ENCODE results near the gene DENND4A.
"Not testable (repeated sequence)": the region's sequence is repeated elsewhere in the genome, so short reads cannot be mapped to it uniquely, and the experiment has no call there.

Gene DENND4A

DNA sequence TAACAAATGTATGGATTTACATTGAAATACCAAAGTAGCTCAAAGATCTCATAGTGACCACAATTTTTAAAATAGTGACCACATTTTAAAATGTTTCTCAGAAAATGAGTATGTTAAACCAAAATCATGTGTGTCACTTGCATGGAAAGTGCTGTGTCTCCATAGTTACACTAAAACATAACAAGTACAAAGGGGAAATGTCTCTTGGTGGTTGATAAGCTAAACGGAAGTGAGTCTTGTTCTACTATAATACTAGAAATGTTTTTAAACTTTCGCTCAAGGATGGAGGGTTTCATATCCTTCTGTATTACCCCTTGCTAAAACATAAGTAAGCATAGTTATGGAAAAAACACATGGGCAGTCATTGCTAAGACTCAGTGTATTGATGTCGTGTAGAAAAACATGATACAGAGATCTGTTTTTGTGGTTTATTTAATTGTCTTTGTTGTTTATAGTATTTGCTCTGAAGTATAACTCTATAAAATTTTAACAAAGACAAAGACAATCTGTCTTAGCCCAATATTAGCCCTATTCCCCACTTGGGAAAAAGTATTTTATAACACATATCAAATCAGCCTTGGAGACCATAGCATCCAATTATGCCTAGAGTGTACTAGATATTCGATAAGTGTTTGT is 27.0 kb upstream of the DENND4A start:
- no peak for DNase-seq (ENCODE audit: low spot score)

DNA sequence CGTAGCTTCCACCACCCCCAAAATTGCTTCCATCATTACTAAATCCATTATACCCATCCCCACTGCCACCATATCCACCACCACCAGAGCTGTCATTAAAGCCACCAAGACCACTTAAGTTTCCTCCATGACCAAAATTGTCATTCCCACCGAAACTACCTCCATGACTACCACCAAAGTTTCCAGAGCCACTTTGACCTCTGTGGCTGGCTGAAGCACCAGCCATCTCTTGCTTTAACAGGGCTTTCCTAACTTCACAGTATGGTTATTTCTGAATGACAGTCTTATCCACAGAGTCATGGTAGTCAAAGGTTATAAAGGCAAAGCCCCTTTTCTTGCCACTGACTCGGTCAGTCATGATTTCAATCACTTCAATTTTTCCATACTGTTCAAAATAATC is 24.3 kb upstream of the DENND4A start:
- DNase-seq (ENCODE audit: low spot score) = no peak

DNA sequence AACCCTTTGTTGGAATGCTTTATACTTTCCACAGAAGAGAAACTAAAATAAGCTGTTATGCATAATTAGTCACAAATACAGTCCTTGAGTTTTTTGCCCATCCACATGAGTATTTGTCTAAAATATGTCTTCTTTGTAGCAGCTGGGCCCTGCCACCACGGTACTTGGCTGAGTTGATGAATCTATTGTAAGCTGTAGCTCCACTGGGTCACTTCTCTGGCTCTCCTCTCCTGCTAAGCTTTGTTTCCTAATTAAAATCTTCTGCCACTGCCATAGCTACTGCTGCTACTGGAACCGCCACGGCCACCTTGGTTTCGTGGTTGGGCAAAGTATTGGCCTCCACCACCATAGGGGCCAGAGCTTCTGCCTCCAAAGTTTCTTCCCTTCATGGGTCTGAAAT is 23.9 kb upstream of the DENND4A start:
- DNase-seq (ENCODE audit: low spot score) = not testable (repeated sequence)

DNA sequence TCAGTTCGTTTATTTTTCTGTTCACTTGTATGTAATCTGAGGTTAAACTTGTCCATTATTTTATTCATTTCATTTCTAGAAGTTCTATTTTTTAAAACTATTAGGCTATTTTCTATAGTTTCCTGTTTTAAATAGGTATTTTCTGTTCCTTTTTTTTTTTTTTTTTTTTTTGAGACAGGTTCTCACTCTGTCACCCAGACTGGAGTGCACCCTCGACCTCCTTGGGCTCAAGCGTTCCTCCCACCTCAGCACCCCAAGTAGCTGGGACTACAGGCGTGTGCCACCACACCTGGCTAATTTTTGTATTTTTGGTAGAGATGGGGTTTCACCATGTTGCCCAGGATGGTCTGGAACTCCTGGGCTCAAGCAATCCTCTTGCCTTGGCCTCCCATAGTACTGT is 22.2 kb upstream of the DENND4A start:
- not testable (repeated sequence) for DNase-seq (ENCODE audit: low spot score)

DNA sequence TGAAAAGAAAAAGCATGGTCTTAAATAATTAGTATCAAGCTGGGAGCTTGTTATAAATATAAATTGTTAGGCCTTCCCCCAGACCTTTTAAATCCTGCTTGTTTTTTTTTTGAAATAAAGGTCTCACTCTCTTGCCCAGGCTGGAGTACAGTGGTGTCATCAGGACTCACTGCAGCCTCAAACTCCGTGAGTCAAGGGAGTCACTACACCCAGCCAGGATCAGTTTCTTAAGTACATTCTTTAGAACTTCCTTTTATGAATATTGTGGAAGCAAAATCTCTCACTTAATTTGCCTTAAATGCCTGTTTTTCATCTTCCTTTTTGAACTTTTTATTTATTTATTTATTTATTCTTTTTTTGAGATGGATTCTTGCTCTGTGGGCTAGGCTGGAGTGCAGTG is 20.8 kb upstream of the DENND4A start:
- DNase-seq (ENCODE audit: low spot score) = no peak

DNA sequence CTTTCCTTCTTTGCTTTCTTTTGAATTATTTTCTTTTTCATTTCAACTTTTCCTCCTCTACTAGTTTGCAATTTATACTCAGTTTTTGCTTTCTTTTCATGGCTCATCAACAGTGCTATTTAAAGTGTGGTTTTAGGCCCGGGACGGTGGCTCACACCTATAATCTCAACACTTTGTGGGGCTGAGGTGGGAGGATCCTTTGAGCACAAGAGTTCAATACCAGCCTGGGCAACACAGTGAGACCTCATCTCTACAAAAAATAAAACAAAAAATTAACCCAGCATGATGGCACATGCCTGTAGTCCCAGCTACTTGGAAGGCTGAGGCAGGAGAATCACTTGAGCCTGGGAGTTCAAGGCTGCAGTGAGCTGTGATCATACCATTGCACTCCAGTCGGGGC is 20.4 kb upstream of the DENND4A start:
- no peak for DNase-seq (ENCODE audit: low spot score)

DNA sequence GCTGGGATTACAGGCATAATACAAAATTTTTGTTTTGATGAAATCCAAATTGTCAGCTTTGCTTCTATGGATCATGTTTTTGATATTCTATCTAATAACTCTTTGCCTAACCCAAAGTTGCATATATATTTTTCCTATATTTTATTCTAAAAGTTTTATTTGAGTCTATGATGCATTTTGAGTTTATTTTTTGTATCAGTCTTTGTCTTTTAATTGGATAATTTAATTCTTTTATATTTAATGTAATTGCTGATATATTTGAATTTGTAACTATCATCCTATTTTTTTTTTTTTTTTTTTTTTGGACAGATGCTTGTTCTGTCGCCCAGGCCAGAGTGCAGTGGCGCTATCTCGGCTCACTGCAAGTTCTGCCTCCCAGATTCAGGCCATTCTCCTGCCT is 19.7 kb upstream of the DENND4A start:
- no peak for DNase-seq (ENCODE audit: low spot score)

DNA sequence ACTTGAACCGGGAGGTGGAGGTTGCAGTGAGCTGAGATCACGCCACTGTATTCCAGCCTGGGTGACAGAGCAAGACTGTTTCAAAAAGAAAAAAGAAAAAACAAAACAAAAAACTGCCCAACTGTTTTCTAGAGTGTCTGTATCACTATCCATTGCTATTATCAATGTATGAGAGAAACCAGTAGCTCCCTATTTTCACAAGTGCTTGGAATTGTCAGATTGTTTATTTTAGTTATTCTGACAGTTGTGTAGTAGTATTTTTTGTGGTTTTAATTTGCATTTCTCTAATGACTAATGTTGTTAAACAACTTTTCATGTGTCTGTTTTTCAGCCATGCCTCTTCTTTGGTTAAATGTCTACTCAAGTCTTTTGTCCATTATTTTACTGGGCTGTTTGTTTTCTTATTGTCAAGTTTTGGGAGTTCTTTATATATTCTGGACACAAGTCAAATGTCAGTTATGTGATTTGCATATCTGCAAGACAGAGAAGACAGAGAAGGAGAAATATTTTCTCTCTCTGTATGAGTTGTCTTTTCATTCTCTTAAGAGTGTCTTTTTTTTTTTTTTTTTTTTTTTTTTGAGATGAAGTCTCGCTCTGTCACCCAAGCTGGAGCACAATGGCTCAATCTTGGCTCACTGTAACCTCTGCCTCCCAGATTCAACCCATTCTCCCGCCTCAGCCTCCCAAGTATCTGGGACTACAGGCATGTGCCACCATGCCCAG is 19.1 kb upstream of the DENND4A start:
- not testable (repeated sequence) for DNase-seq (ENCODE audit: low spot score)

DNA sequence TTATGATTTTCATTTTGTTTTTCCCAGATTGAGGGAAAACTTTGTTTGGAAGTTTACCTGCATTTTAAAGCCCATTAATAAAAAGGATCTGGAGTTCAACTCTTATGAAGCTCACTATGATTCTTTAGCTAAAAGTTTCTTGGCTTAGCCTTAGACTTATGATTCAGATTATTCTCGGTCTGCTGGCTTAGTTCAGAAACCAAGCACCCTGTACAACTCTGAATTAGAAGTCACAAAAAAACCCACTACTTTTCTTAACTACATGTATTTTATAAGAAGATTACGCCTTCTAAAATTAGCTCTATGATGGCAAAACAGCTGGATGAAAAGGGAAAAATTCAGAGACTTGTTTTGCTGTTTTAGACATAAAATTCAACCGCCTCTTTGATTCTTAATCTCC is 14.3 kb upstream of the DENND4A start:
- DNase-seq (ENCODE audit: low spot score) = no peak

DNA sequence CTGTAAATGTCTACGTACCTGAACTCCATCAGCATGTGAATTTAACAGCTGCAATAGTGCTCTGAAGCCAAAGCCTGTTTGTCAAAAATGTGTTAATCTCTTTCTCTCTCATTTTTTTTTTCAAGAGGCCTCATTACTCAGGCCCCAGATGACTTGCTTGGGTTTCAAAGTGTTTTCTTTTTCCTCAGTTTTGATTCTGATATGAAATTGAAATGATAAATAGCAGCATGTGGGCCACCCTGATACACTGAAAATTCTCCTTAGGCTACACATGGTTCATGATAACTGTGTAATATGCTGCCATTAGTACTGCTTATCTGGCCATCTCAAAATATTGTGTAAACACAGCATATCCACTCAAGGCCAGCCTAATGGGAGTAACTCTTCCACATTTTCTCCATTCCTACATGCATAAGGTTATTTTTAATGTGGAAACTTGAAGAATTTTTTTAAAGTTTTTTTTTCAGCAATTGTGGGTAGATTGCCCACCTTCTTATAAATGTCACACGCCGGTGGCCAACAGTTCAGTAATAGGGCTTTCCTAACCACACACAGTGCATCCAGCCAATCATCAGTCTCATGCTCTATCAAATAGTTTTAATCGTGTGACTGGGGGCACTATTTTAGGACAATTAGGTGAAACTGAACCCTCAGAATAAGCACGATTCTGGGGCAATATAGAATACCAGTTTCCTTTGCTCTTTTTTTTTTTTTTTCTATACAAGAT is 13.1 kb upstream of the DENND4A start:
- no peak for DNase-seq (ENCODE audit: low spot score)

DNA sequence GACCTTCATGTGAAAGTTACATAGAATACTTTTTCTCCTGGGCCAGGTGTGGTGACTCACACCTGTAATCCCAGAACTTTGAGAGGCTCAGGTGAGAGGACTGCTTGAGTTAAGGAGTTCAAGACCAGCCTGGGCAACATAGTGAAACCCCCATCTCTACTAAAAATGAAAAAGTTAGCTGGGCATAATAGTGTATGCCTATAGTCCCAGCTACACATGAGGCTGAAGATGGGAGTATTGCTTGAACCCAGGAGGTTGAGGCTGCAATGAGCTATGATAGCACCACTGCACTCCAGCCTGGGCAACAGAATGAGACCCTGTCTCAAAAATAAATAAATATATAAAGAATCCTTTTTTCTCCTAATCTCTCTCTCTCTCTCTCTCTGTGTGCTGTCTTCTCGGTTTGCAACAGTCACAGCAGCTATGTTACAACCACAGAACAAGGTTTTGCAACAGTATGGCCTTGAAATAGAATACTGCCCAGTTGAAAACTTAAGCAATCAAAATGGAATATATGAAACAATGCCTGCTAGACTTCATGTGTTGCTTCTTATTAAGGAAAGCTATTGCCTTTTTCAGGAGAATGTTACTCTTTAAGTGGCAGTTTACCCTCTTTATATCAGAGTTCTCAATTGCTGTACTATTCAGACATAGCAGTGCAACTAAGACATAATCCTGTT is 12.3 kb upstream of the DENND4A start:
- DNase-seq (ENCODE audit: low spot score) = no peak

DNA sequence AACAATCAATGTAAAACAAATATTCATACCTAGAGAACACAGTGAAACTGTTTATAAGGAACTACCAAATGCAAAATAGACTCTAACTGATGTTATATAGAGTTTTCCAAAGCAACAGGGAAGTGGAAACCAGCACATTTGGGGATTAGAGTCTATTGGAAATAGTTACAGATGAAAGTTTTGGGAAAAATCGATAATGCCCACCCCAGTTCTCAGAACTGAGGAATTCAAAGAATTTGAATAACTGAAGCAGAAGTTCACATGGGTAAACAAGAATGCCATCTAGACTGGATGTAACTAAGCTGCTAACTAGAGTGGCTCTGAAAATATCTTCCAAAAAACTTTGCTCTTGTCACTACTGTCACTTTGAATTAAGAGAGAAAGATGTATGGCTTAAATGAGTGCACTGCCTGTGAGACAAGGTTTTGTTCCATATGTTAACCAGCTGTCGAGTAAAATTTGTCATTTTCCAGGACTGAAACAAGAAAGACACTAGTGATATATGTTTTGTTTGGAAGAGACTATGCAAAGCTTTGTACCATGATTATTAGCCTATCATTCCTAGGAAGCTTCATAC is 9.2 kb upstream of the DENND4A start:
- DNase-seq (ENCODE audit: low spot score) = no peak

DNA sequence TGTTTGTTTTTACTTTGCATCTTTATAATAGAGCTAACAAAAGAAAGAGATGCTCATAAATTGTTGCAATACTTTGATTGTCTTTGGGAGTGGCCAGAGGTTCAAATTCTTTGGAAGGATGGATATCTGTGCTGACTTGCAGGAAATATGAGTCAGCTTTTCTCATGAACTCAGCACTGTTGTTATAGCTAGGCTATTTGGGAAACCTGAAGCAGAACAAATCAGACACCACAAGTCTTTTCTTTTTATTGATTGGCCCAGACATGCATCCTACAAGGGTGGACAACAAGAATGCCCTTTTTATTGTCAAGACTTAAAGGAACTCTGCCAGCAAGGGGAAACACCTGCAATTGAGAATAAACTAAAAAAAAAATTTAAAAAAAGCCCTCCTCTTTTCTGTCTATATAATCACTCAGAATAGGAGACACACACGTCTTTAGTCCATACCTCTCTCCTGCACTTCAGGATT is 4.6 kb upstream of the DENND4A start:
- DNase-seq (ENCODE audit: low spot score) = no peak

DNA sequence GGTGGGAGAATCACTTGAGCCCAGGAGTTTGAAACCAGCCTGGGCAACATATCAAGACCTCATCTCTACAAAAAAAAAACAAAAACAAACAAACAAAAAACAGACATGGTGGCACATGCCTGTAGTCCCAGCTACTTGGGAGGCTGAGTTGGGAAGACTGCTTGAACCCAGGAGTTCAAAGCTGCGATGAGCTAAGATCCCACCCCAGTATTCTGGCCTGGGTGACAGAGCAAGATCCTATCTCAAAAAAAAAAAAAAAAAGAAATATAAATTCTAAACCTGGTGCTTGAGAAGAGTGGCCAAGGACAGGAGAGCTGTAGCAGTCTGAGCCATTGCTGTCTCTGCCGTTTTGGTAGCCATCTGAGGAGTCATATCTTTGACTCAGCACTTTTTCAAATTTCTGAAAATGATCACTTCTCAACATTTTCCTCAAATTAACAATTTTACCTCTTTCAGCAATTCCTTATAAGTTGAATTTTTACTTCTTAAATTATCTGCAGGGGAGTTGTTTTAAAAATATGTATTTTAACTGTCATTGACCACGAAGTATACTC is 3.6 kb upstream of the DENND4A start:
- no peak for DNase-seq (ENCODE audit: low spot score)

DNA sequence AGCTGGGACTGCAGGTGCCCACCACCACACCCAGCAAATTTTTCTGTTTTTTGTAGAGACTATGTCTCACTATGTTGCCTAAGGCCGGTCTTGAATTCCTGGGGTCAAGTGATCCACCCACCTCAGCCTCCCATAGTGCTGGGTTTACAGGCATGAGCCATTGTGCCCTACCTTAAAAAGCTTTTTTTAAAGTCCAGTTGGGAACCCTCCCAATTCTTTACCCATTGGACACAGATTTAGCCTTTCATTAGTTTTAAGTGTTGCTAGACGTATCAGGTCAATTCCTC is 1.7 kb upstream of the DENND4A start:
- DNase-seq (ENCODE audit: low spot score) = no peak

DNA sequence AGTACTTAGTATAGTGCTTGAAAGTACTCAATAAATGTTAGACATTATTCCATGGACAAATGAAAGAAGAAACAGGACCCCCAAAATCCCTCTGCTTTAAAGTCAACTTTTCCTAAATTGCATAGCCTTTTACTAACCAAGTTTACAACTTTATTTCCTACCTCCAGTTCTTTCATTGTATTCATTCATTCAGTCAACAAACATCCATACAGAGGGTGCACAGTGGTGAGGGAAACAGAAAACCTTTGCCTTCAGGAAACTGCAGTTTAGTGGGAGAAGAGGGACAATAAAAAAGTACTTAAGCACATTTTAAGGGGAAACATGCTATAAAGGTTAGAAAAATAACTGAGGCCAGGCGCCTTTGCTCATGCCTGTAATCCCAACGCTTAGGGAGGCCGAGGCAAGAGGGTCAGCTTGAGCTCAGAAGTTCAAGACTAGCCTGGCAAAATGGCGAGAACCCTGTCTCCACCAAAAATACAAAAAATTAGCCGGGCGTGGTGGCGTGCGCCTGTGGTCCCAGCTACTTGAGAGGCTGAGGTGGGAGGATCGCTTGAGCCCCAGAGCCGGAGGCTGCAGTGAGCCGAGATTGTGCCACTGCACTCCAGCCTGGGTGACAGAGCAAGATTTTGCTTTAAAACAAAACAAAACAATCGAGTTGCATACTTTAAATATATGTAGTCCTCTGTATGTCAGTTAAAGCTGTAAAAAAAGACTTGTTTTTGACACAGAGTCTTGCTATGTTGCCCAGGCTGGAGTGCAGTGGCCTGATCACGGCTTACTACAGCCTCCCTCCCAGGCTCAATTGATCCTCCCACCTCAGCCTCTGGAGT is 1.1 kb upstream of the DENND4A start:
- DNase-seq (ENCODE audit: low spot score) = no peak

DNA sequence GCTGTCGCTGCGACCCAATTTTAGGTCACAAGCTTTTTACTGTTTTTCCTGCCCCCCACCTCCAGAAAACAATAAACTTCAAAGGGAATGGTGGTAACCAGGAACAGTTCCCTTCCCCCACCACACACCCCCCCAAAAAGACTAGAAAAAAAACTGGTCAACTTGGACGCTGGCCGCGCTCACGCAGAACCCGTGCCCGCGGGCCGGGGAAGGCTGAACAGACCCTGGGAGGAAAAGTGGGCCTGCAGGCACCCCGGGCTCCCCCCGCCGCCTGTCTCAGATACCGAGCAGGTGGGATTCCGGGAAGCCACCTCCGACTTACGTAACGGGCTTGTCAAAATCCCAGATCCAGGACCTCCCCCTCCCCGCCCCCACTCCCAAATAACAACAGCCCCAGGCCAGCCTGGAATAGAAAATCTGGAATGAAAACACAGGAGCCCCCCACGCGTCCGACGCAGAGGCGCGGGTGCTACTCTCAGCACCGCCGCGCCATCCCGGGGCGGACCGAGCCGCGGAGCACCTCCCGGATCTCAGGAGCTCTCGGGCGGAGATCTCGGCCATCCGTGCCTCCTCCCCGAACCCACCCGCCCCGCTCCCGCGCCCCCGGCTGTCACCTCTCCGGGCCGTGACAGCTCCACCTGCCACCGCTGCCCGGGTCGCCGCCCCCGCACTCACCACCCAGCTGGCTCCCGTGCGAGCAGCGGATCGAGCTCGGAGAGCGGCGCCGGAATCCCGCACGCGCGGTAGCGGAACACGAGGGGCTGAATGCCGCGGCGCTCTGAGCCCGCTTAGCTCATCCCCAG is 557 bp downstream of the DENND4A start:
- DNase-seq (ENCODE audit: low spot score) = peak; percentile 81

DNA sequence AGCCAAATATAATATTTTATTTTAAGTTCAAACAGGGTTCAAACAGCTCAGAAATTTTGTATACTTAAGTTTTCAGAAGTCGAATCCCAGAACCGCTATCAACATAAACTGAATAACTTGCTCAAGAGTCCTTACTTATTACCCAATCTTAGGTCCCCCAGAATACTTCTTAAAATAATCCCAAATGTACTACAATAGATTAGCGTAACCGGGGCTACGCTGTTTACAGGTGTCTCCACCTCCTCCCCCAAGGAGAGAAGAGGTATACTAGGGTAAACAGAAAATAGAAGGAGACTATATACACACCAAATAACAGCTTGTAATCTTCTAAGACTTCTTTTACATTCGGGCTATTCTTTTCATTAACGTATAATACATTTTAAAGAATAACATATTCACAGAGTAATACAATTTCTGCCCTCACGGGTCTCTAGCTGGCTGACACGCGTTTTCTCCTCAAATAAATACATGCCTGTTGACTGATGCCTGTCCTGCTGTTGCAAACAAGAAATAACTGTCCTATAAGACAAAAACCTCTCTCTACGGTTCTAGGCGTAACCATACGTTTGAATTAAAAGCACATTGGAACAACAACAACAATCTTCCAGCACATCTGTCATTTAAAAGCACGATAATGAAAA is 1.3 kb downstream of the DENND4A start:
- DNase-seq (ENCODE audit: low spot score) = no peak

DNA sequence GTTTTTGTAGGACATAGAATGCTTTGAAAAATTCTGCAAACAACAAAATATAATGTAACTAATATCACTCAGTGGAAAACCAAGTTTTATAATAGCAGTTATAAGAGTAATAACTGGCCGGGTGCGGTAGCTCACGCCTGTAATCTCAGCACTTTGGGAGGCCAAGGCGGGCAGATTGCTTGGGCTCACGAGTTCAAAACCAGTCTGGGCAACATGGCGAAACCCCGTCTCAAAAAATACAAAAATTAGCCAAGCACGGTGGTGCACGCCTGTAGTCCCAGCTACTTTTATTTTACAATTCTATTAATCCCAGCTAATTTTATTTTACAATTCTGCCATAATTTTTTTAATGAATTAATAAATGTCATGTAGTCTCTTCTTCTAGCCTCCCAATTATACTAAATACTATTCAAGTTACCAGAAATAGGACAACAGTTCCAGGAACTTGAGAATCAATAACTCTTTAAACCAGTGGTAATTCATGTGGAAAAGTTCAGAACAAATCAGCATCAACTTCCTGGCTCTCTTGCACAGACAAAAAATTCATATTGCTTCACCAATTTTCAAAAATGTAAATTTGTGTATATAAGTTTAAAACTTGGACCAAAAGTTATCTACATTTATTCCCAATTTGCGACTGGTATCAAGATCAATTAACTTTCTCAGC is 2.2 kb downstream of the DENND4A start:
- DNase-seq (ENCODE audit: low spot score) = no peak
